Esophagus muscularis mucosa (tissue), 4 donors: ENCODE data around the gene SNAP91.

Source experiments
- EP300 ChIP-seq: sonication (generic); formaldehyde crosslinking; IDR thresholded peaks from one replicate; pipeline ENCODE4 v1.6.1; 2017; ENCODE audit warnings: antibody characterized with exemption
- POLR2A ChIP-seq: fragments of 450-650 bp; IDR thresholded peaks from one replicate; pipeline ENCODE4 v1.6.1; 2017; ENCODE audit warnings: antibody characterized with exemption, moderate library complexity, mild to moderate bottlenecking, low read depth
- POLR2AphosphoS5 ChIP-seq, 2 donors: sonication (generic); formaldehyde crosslinking; IDR thresholded peaks; one replicate each; pipeline ENCODE4 v1.6.1; 2017; ENCODE audit warnings: antibody characterized with exemption in 2 of 2
- TF ChIP-seq, protein P1 (sequence below), 3 experiments: fragments of 200-600 bp in 2 of 3; fragments of 450-650 bp in 1 of 3; sonication (generic) in 2 of 3; IDR thresholded peaks; one replicate each; pipeline ENCODE4 v1.5.1; 2017 to 2019; ENCODE audit warnings: antibody characterized with exemption in 3 of 3, mild to moderate bottlenecking in 2 of 3, moderate library complexity in 1 of 3

DNA sequence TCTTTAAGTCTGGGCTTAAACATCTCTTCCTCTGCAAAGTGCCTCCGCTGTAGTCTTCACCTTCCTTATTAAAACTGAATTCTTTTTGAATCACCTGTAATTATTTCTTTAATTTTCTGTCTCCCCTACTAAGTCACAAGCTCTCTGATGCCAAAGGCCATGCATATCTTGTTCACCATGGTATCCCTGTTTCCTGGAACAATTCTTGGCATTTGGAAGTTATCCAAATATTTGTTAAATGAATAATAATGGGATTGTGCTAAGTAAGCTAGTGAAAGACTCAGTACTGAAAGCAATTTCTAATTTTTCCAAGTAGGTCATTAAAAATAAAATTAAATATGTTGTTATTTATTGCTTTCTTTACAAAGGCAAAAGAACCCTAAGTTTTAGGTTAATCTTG lies 12.2 kb downstream of the SNAP91 start:
- TF ChIP-seq, protein P1, sequence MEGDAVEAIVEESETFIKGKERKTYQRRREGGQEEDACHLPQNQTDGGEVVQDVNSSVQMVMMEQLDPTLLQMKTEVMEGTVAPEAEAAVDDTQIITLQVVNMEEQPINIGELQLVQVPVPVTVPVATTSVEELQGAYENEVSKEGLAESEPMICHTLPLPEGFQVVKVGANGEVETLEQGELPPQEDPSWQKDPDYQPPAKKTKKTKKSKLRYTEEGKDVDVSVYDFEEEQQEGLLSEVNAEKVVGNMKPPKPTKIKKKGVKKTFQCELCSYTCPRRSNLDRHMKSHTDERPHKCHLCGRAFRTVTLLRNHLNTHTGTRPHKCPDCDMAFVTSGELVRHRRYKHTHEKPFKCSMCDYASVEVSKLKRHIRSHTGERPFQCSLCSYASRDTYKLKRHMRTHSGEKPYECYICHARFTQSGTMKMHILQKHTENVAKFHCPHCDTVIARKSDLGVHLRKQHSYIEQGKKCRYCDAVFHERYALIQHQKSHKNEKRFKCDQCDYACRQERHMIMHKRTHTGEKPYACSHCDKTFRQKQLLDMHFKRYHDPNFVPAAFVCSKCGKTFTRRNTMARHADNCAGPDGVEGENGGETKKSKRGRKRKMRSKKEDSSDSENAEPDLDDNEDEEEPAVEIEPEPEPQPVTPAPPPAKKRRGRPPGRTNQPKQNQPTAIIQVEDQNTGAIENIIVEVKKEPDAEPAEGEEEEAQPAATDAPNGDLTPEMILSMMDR (IDR thresholded peaks at IDR 0.05) = no peak
- TF ChIP-seq POLR2A (no peak), POLR2AphosphoS5 (IDR thresholded peaks at IDR 0.05) (no peak), EP300 (no peak)
